HG03066 (cell line): ENCODE results near the gene VPS35L.

Experiments used
- ATAC-seq: cut with Tn5 transposase; IDR thresholded peaks from one replicate; pipeline ENCODE4 v1.9.1; 2021; ENCODE audit warnings: low read depth; ENCODE audit not compliant: unreplicated experiment

Gene VPS35L

GRCh38 chr16:19555186-19555937 lies at the start of gene VPS35L:
VPS35L (plus strand) TSS chr16:19555703; CDS start chr16:19555730, 27 bp downstream.
- ATAC-seq = peak; percentile 95

GRCh38 chr16:19506965-19507364 lies 48.5 kb upstream of the VPS35L start:
- ATAC-seq = no peak

- no peak for ATAC-seq
These were observed 47.6 kb upstream of the VPS35L start for GRCh38 chr16:19507867-19508266.

- ATAC-seq = no peak
These were observed 43.2 kb upstream of the VPS35L start for GRCh38 chr16:19512297-19512696.

GRCh38 chr16:19513377-19514053 lies 42.0 kb upstream of the VPS35L start:
- no peak for ATAC-seq

GRCh38 chr16:19515757-19516156 lies 39.7 kb upstream of the VPS35L start:
- ATAC-seq = no peak

GRCh38 chr16:19517424-19518089 lies 37.9 kb upstream of the VPS35L start:
- ATAC-seq = no peak

GRCh38 chr16:19518388-19518787 lies 37.1 kb upstream of the VPS35L start:
- no peak for ATAC-seq

- no peak for ATAC-seq
These were observed 34.6 kb upstream of the VPS35L start for GRCh38 chr16:19520861-19521331.

GRCh38 chr16:19521471-19522396 lies 33.8 kb upstream of the VPS35L start, which contains the start of gene GDE1:
GDE1 (minus strand) TSS chr16:19522098; CDS start chr16:19521964, 134 bp downstream.
- ATAC-seq = peak; percentile 72

GRCh38 chr16:19522397-19522732 lies 33.1 kb upstream of the VPS35L start:
- no peak for ATAC-seq

GRCh38 chr16:19522760-19523159 lies 32.7 kb upstream of the VPS35L start:
- ATAC-seq = no peak

- ATAC-seq = no peak
These were observed 32.3 kb upstream of the VPS35L start for GRCh38 chr16:19523184-19523558.

GRCh38 chr16:19523559-19524355 lies 31.7 kb upstream of the VPS35L start, which contains the start of gene CCP110:
CCP110 (plus strand) TSS chr16:19523942; CDS start chr16:19527882, 3,940 bp downstream.
- ATAC-seq = peak; percentile 62

- no peak for ATAC-seq
These were observed 31.2 kb upstream of the VPS35L start for GRCh38 chr16:19524356-19524615.

- ATAC-seq = no peak
These were observed 30.7 kb upstream of the VPS35L start for GRCh38 chr16:19524616-19525384.

GRCh38 chr16:19525385-19525723 lies 30.1 kb upstream of the VPS35L start:
- no peak for ATAC-seq

GRCh38 chr16:19527161-19527560 lies 28.3 kb upstream of the VPS35L start:
- no peak for ATAC-seq

- no peak for ATAC-seq
These were observed 26.8 kb upstream of the VPS35L start for GRCh38 chr16:19528666-19529065.
